ENCODE measurements around the gene CMTM4.

The CMTM4 gene

DNA sequence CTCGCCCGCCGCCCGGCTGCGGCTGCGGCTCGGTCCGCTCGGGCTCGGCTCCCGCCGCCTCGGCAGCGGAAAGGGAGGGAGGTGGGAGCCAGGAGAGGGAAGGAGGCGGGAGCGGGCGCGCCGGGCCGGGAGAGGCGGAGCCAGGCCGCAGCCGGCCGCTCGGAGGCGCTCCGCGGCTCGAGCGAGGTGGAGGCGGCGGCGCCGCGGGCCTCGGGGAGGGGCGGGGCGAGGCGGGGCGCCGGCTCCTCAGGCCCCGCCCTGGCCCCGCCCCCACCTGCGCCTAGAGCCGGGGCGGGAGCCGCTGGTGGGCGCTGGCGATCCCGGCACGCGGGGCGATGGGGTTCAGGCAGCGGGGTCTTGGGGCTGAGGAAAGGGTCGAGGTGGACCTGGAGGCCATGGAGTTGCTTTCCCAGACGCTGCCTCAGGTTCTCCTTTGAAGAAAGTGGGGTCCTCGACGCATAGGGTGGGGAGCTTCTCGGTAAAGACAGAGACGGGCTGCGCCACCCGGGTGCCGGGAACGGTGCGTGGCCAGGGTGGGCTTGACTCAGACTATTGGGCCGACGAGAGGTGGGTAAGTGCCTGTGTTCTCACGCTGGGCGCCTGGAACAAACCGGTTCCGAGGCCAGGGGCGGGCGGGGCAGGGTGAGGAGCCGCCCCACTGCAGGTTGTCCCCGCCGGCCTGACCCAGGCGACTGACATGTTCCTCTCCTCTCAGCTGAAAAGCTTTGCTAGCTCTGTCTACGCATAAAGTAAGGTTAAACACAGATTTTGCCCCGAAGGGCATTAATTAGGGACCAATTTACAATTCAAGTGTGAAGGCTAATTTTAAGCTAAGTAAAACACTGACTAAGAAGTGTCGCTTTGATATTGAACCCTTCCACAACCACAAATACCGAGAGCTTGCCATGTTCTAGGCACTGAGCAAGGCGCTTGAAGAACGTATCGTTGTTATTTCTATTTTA, at the start of gene CMTM4:
Gene CMTM4 (minus strand): TSS at position 75 of the 962 bp plus-strand sequence. CDS start 218 bp downstream, outside the sequence.
- peak; percentile 47 to 74 (median 55) for DNase-seq (ENCODE audit: low read depth in 3 of 3)

DNA sequence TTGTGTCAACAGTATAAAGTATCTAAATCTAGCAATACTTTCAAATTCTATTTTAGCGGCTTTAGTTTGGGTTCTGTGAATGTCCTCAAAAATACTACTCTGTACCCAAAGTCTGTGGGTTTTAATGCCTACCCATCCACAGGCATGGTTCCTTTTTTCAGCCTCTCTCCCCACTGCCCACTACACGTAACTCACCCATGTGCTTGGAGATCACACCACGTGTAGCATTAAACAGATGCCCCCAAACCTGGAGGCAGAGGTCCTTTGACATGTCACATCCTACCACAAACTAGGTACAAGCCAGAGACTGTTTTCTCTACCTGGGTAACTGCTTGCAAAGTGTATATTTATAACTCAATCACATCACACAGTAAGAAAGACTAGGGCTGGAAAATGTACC, 49.5 kb upstream of the CMTM4 start:
- no peak for DNase-seq (ENCODE audit: low read depth in 3 of 3)

DNA sequence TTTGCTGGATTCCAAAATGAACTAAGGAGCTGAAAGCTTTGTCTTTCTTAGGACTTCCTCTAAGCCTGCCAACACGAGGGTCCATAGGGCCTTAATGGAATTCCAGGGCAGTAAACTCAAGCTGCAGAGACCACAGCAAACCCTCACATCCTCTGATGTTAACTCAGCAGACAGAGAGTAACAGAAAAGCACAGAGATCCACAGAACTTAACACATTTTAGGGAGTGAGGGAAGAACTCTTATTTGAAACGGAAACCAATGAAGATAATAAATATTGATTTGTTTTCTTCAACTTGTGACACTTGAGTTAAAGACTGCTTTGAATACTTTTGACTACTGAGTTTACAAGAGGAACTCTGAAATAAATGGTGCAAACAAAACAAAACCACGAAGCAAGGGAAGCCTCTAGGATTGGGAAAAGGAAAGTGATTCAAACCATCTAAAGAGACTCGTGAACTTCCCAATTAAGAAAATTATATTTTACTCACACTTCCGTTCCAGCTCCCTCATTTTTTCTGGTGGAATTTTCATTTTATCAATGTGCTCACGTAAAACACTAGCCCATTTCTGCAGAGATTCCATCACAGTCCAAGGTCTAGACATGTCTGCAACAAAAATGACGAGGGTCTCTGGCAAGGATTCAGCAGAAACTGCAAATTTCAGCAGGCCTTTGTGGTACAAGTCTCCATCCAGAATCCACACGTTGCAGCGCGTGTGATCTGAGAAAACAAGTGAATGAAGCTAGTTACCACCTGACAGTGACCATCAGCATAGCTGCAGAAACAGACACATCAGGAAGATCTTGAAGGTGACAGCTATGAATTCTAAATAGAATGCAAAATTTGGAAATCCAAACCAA, 45.6 kb upstream of the CMTM4 start:
- no peak for DNase-seq (ENCODE audit: low read depth in 3 of 3)

DNA sequence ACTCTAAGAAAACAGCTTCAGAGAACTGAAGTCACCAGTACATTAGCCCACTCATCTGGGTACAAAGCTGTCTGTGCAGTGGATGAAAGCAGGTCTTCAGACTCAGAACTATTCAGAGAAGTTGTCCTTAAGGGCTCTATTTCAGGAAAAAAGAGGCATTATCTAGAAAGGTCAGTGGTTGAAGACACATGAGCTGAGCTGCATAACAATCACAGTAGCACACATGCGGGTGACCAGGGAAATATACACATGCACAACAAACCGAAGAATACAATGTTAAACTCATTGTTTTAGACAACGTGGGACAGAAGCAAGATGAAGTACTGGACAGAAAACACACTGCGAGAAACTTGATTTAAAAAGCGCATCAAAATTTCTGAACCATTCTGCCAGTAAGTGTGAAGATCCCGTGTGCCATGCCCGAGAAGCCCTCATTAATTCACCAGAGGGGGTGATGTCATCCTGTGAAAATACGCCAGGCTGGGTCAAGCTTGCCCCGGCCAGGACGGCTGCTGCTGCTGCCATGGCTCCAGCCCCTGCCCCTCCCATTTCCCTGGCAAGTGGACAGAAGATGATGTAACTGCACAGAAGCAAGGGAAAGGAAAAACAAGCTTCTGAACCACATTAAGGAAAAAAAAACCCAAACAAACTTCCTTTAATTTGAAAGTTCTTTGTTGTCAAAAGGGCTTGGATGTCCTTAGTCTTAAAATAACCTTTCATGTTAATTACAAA, 44.8 kb upstream of the CMTM4 start:
- DNase-seq (ENCODE audit: low read depth in 3 of 3) = no peak

DNA sequence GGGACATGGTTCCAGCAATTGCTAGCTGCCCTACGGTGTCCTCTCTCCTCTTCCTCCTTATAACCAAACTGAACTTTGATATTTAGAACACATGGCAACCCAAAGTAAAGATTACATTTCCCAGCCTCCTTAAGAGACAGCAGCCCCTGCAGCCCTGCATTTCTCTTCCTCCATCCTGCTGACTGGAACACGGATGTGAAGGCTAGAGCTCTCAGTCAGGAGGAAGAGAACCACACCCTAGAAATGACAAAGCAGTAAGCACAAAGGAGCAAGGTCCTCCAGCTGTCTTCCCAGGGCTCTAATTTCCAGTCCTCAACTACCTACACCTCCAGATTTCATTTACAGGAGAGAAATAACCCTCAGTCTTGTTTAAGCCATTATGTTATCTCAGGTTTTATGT, 44.0 kb upstream of the CMTM4 start:
- no peak for DNase-seq (ENCODE audit: low read depth in 3 of 3)

DNA sequence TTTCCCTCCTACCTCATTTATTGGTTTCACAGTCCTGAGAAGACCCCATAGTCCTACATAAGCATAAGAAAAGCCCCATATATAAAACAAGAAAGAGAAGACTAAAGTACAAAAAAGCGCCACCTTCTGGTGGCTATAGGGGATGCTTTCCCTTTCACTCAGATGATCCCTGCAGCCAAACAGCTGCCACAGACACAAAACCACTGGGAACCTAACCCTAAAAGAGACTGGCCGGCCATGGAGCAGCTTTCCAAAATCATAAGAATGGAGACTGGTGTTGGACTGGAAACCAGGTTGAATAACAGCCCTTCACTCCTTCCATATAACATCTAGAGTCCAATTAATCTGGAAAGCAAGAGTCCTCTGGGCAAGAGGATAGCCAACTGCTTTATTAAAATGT, 43.5 kb upstream of the CMTM4 start:
- no peak for DNase-seq (ENCODE audit: low read depth in 3 of 3)

DNA sequence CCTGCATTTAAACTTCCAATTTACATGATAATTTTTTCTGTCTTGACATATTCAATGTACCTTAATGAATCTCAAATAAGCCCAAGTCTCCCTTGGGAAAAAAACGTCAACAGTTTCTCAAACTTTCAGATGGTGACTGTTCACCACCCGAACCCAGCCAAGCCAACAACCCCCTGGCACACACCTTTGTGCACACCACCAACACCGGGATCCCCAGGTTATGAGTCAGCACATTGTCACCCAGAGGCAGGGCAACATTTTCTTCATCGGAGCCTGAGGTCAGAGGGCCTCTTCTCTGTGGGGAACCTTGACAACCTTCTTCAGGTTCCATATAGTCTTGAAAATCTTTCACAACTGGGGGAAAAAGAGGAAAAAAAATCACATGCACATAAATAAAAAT, 39.3 kb upstream of the CMTM4 start:
- DNase-seq (ENCODE audit: low read depth in 3 of 3) = no peak

DNA sequence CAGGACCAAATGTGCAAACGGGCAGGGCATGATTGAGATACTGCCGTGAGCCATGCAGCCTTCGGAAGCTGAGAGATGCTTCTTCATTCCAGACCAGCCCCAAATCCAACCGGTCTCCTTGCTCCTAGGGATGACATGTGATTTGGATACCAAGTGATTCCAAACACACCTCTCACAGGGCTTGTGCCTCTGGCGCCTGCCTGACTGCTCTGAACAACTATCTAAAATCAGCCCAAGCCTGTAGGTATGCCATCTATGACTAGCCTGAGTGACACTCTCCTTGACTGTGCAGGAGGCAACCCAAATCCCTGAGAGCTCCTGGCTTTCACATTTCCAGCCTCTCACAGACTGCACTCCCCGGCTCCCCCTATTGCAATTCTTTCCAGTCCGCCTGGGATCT, 34.6 kb upstream of the CMTM4 start:
- no peak for DNase-seq (ENCODE audit: low read depth in 3 of 3)

DNA sequence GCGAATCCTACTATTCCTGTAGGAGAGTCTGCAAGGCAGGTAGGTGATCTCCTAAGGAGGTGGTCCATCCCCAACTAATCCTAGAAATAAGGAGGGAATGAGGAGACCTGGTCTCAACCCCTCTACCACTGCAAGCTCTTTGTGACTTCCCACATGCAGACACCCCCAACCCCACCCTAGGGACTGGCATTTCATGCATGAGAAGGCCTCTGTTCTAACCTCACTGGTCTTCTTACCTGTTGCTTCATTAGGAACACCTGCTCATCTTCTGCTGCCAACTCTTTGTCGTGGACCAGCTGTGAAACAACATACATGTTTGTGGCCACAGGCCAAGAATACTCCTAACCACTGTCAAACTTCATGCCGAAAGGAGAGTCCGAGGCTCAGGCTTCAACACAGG, 32.3 kb upstream of the CMTM4 start:
- no peak for DNase-seq (ENCODE audit: low read depth in 3 of 3)

DNA sequence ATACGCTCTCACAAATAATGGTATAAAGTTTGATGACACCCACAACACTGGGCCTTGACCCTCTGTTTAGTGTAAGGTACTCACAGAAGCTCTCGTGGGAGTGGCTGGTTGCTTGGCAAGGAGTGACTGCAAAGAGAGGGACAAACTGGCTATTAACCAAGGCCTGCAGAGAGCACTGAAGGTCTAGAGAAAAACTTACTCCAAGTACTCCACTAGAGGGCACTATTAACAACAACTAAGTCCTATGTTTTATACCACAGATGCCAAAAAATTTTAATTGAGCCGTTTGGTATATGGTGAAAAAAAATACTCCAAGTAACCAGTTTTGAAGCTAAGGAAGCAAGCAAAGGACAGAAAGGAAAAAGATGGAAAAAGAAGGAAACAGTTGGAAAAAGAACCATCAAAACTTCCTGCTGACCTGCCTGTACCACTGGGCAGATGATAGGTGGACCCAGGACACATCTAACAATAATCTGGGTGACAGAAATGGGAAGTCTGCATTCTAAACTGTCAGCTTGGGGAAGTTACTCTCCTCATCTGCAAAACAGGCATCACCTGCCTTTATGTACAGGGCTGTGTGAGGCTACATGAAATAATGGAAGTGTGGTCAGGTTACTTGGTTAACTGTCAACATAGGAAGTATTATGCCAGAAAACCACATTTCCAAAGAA, 31.7 kb upstream of the CMTM4 start:
- DNase-seq (ENCODE audit: low read depth in 3 of 3) = no peak

DNA sequence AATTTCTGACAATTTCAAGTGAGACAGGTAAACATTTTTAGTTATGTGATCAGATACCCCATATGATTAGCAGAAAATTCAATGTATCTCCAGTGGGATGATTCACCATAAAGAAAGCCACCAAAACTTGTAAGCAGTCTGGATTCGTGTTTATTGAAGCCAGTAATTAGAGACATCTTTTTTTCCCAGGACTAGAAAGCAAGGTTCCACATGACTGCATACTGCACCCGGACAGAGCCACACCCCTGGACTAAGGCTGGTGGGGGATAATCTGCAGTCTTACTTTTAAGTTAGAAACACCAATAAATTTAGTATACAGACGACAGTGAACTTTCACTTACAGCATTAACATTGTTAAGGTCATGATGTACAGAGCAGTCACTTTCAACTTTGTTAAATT, 24.2 kb upstream of the CMTM4 start:
- DNase-seq (ENCODE audit: low read depth in 3 of 3) = no peak

DNA sequence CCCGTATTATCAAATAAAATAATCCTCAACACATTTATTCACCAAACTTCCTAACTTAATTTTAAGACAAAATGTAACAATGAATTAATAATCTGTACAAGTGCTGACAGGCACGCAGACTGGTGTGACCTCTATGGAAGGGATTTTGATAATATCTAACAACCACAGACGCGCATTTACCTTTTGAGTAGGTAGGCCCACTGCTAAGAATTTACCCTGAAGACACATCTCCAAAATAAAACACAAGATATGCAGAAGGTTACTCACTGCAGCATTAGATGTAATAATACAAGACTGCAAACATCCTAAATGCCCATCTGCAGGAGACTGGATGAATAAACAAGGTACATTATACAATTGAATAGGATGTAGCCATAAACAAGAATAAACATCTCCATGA, 22.7 kb upstream of the CMTM4 start:
- no peak for DNase-seq (ENCODE audit: low read depth in 3 of 3)

DNA sequence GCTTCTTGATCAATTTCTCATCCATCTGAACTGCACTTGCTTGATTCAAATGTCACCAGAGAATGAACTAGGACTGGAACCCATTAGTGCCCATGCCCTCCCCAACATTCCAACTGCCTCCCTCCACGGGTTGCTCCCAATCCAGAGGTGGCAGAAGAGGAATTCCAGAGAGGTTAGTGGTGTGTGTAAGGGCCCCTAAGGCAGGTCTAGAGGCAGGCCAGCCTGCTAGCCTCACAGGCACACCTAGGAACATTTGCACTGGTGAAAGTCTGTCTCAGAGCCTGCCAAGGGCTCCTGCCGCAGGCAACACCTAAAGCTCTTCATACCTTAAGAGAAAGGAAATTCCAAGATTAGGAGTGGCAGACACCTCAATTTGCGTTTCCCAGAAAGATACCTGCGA, 21.2 kb upstream of the CMTM4 start:
- no peak for DNase-seq (ENCODE audit: low read depth in 3 of 3)

DNA sequence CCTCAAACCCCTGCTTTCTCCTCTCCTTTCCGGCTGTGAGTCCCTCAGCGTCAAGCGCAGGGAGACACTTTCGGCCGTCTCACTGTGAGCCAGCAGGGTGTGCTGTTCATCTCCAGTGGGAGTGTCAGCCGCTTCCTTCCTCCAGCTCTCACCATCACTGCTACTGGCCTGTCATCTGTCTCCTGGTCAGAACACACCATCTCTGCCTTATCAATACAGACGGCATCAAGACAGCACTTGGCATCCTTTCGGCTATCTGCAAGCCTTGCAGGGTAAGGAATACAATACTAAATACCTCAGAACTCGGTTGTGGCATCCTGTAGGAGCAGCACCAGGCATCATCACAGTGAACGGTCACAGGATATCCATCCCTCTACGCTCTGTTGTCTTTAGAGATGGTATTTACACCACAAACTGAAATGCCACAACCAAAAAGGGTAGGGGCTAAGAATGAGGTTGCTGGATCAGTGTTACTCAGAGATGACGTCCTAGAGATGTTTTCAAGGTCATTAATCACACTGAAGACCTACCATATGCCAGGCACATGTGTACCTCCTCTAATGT, 20.7 kb upstream of the CMTM4 start:
- no peak for DNase-seq (ENCODE audit: low read depth in 3 of 3)

DNA sequence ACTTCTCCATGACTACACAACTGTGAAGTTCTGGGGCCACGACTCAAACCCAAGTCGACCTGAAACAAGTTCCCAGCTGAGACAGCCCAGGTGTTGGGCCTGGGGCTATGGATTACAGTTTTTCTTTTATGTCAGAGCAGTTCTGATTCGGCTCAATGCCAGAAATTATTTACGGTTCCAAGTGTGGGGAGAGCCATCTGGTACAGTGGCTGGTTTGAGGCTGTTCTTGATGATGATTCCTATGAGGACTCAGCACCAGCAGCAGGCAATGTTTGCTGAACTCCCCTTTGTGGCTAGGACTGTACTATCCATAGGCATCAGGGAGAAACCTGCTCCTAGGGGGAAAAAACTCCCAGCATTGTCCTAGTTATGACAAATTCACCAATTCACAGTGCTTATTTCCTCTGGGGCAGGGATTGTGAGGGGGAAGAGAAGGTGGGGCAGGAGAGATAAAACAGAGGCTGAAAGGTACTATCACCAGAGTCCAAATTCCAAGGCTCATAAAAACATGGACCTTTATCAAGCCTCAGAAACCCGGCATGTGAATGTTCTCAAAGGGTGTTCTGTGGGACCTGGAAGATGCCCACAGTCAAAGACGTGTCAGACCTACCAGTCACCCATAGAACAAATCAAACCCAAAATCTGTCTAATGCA, 18.2 kb upstream of the CMTM4 start:
- DNase-seq (ENCODE audit: low read depth in 3 of 3) = no peak

DNA sequence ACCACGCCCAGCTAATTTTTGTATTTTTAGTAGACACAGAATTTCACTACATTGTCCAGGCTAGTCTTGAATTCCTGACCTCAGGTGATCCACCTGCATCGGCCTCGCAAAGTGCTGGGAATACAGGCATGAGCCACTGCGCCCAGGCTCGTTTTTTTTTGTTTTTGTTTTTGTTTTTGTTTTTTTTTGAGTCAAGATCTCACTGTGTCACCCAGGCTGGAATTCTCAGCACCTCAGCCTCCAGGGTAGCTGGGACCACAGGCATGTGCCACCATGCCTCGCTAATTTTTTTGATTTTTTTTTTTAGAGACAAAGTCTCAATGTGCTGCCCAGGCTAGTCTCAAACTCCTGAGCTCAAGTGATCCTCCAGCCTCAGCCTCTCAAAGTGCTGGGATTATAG, 17.5 kb upstream of the CMTM4 start:
- no peak for DNase-seq (ENCODE audit: low read depth in 3 of 3)

DNA sequence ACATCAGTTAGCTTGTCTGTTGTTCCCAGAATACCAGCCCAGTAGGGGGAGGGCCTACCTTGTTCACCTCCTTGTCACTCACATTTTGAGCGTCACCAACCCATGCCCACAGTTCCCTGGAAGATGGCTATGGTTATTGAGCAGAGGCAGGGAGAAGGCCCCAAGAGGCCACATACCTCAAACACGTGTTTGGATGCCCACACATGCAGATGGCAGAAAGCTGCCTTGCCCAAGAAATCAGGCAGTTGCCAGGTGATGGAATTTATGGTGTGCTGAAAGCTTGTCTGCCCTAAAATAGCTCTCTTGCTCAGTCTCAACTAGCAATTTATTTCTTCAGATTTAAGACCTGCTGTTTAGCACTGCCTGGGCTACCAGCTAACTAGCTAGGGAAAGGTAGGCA, 16.5 kb upstream of the CMTM4 start:
- DNase-seq (ENCODE audit: low read depth in 3 of 3) = no peak

DNA sequence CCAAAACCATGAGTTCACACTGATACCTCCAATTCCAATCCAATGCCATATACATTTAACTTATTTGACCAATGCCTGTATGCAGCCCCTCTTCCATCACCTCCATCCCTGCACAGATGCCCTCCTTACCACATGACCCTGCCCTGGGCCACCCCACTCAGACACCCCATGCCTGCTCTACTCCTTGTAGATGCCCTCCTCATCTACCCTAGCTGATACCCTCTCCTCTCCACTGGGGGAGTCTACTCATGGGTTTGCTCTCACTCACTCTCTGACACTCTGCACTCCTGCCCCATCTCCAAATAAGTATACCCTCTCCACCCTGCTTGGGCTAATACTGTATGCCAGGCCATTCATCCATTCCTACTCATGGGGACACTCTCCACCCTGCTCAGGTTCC, 16.0 kb upstream of the CMTM4 start:
- DNase-seq (ENCODE audit: low read depth in 3 of 3) = no peak

DNA sequence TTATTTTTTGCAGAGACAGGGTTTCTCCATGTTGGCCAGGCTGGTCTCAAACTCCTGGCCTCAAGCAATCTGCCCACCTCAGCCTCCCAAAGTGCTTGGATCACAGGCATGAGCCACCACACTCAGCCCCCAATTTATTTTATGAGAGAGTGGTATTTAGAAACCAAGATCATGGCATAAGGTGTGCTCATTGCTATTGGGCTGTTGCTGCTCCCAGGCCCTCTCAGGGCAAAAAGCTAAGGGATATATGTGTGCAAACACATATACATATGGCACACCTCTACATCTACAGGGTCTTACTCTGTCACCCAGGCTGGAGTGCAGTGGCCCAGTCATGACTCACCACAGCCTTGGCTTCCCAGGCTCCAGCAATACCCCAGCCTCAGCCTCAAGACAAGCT, 15.0 kb upstream of the CMTM4 start:
- DNase-seq (ENCODE audit: low read depth in 3 of 3) = no peak

DNA sequence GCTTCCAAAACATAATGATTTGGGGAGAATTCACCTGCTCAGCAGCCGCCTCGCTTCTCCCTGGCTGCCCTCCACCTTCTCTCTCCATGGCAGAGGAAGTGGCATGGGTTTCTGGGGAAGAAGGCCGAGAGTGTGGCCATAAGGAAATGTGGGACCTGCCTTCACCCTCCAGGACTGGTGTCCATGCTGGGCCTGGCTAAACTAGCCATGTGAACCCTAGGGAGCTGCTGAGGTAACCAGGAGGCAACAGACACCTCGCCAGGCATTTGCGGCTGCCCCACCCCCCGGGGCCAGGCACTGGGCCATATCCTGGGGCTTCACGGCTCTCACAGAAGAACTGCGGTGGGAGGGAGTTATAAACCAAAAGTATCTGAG, 9.9 kb upstream of the CMTM4 start:
- DNase-seq (ENCODE audit: low read depth in 3 of 3) = no peak

All from stimulated activated CD4-positive, alpha-beta T cell treated with anti-CD3 and anti-CD28 coated beads, TNF-alpha, amount 100 ng/mL, for 24 hours (primary cell).